GM19468 (cell line): ENCODE measurements around the gene TMEM267.
"Not testable (repeated sequence)": the region's sequence is repeated elsewhere in the genome, so short reads cannot be mapped to it uniquely, and the experiment has no call there.

Experiments
- ATAC-seq: cut with Tn5 transposase; IDR thresholded peaks from one replicate; pipeline ENCODE4 v1.9.1; 2021; ENCODE audit warnings: mild to moderate bottlenecking, moderate library complexity, moderate number of reproducible peaks; ENCODE audit not compliant: unreplicated experiment; ENCODE audit errors: extremely low read depth

The TMEM267 gene

GRCh38 chr5:43412156-43412555 lies 71.5 kb downstream of the TMEM267 start, which contains the start of gene CCL28:
TSS of gene CCL28 (minus strand) at chr5:43412391. CDS start at chr5:43412316, 75 bp downstream.
- ATAC-seq, result no peak

GRCh38 chr5:43411495-43411894 lies 72.2 kb downstream of the TMEM267 start:
- no peak for ATAC-seq

GRCh38 chr5:43410414-43410813 lies 73.3 kb downstream of the TMEM267 start:
- ATAC-seq, result no peak

- no peak for ATAC-seq
These were observed 73.8 kb downstream of the TMEM267 start for GRCh38 chr5:43409809-43410271.

GRCh38 chr5:43402524-43403066 lies 81.1 kb downstream of the TMEM267 start:
- not testable (repeated sequence) for ATAC-seq

GRCh38 chr5:43401827-43402226 lies 81.8 kb downstream of the TMEM267 start:
- ATAC-seq, result no peak

- no peak for ATAC-seq
These were observed 83.6 kb downstream of the TMEM267 start for GRCh38 chr5:43400082-43400481.

GRCh38 chr5:43396762-43397304 lies 86.8 kb downstream of the TMEM267 start:
- ATAC-seq, result peak; percentile 77
